ENCODE results near the gene ORAI3. TPM values are rescaled to one million over a fixed set of nuclear protein-coding genes. Genes with fewer than 3 reads are reported as not detected.

The ORAI3 gene
- total RNA-seq, 4 donors from 2014 or later, result 15.5 to 42.6 (median 33.9) TPM

DNA sequence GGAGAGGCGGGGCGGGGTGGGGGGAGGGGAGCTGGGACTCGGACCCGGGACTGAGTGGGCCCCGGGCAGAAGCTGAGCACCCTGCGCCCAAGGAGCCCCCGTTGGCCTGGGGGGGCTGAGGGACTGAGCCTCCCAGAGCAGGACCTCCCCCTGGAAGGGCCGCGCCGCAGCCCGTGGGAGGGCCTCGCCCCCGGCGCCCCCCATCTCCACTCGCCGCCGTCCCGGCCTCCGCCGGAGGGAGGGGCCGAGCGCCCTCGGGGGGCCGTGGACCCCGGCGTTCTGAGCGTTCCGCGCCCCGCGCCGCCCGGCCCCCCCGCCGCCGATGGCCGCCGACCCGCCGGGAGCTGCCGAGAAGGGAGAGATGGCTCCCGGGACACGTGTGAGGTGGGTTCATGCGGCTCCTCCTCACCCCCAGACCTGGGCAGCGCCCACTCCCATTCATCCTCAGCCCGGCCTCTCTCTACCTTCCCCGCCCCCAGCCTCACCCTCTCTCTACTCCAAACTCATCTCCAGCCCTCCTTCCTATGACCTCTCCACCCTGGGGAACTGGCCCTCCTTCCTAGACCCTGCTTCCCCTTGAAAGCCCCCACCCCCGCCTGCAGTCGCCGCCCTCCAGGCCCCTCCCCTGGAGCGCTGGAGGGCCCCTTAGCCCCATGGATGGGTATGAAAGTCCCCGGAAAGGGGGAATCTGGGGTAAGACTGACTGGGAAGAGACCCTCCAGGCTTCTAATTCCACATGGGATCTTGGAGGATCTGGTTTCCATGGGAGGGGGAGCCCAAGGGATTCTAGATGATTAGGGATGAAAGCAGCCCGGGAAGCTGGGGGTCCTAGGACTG, 24.6 kb upstream of the ORAI3 start:
- TF ChIP-seq CTCF (IDR thresholded peaks at IDR 0.05), result no peak
- DNase-seq (ENCODE audit: low spot score) (no peak), ATAC-seq (ENCODE audit: low FRiP score) (no peak)

- ATAC-seq (ENCODE audit: low FRiP score) (no peak), DNase-seq (ENCODE audit: low spot score) (no peak)
- no peak for TF ChIP-seq CTCF (IDR thresholded peaks at IDR 0.05)
Measured at GRCh38 chr16:30924913-30925631, 23.8 kb upstream of the ORAI3 start.

GRCh38 chr16:30925632-30925987, 23.3 kb upstream of the ORAI3 start:
- ATAC-seq (ENCODE audit: low FRiP score) (no peak), DNase-seq (ENCODE audit: low spot score) (no peak)
- TF ChIP-seq CTCF (IDR thresholded peaks at IDR 0.05), result no peak

GRCh38 chr16:30925995-30926811, 22.7 kb upstream of the ORAI3 start:
- TF ChIP-seq CTCF (IDR thresholded peaks at IDR 0.05), result no peak
- DNase-seq (ENCODE audit: low spot score) (no peak), ATAC-seq (ENCODE audit: low FRiP score) (no peak)

GRCh38 chr16:30926937-30927788, 21.7 kb upstream of the ORAI3 start:
- TF ChIP-seq CTCF (IDR thresholded peaks at IDR 0.05), result no peak
- no peak for ATAC-seq (ENCODE audit: low FRiP score)
- no peak for DNase-seq (ENCODE audit: low spot score)

GRCh38 chr16:30927789-30928378, 21.0 kb upstream of the ORAI3 start:
- ATAC-seq (ENCODE audit: low FRiP score) (no peak), DNase-seq (ENCODE audit: low spot score) (no peak)
- TF ChIP-seq CTCF (IDR thresholded peaks at IDR 0.05), result no peak
